Loucy (cell line): ENCODE data around the gene ABCA1.

ENCODE experiments used
- H2AFZ ChIP-seq: fragments of 200-600 bp; sonication (generic); 2 replicates; pipeline ENCODE4 v1.6.0; 2016; ENCODE audit warnings: antibody characterized with exemption, mild to moderate bottlenecking, low read length, moderate library complexity
- H3F3A ChIP-seq: fragments of 200-600 bp; 2 replicates; pipeline ENCODE4 v1.6.0; 2016; ENCODE audit warnings: antibody characterized with exemption, low read depth, mild to moderate bottlenecking
- H3K27me3 ChIP-seq: fragments of 200-600 bp; sonication (generic); 2 replicates; pipeline ENCODE4 v1.6.1; 2014; ENCODE audit warnings: low read length, mild to moderate bottlenecking; ENCODE audit not compliant: insufficient read depth, poor library complexity, severe bottlenecking
- H3K36me3 ChIP-seq: fragments of 200-600 bp; sonication (generic); 2 replicates; pipeline ENCODE4 v1.6.1; 2016; ENCODE audit warnings: low read length; ENCODE audit not compliant: insufficient read depth
- H3K4me1 ChIP-seq: fragments of 200-600 bp; sonication (generic); 2 replicates; pipeline ENCODE4 v1.5.1; 2014; ENCODE audit warnings: low read length, mild to moderate bottlenecking; ENCODE audit not compliant: insufficient read depth, poor library complexity, severe bottlenecking
- H3K4me2 ChIP-seq: fragments of 200-600 bp; sonication (generic); 2 replicates; pipeline ENCODE4 v1.6.0; 2014; ENCODE audit warnings: antibody characterized with exemption, low read length, low read depth, mild to moderate bottlenecking; ENCODE audit not compliant: poor library complexity, severe bottlenecking
- H3K4me3 ChIP-seq: fragments of 200-600 bp; sonication (generic); 2 replicates; pipeline ENCODE4 v1.5.1; 2014; ENCODE audit warnings: low read length, mild to moderate bottlenecking, mixed read lengths; ENCODE audit not compliant: poor library complexity, severe bottlenecking
- H3K79me2 ChIP-seq: fragments of 200-600 bp; sonication (generic); 2 replicates; pipeline ENCODE4 v1.6.1; 2014; ENCODE audit warnings: low read length; ENCODE audit not compliant: insufficient read depth
- H3K9ac ChIP-seq: fragments of 200-600 bp; sonication (generic); 2 replicates; pipeline ENCODE4 v1.6.0; 2014; ENCODE audit warnings: mild to moderate bottlenecking, low read depth, low read length, moderate library complexity; ENCODE audit not compliant: poor library complexity, severe bottlenecking
- H3K9me2 ChIP-seq: fragments of 200-600 bp; sonication (generic); replicated peaks from 2 replicates; pipeline ENCODE4 v1.6.1; 2016; ENCODE audit warnings: low read depth, low read length, mixed read lengths
- H3K9me3 ChIP-seq: fragments of 200-600 bp; sonication (generic); 2 replicates; pipeline ENCODE4 v1.6.1; 2014; ENCODE audit warnings: mild to moderate bottlenecking, antibody characterized with exemption, low read length, low read depth; ENCODE audit not compliant: insufficient read depth
- H4K20me1 ChIP-seq: fragments of 200-600 bp; sonication (generic); 2 replicates; pipeline ENCODE4 v1.6.0; 2014; ENCODE audit warnings: antibody characterized with exemption, low read length, mild to moderate bottlenecking; ENCODE audit not compliant: insufficient read depth, poor library complexity, severe bottlenecking
- EZH2phosphoT487 ChIP-seq: fragments of 200-600 bp; IDR thresholded peaks from 2 replicates; pipeline ENCODE4 v1.6.1; 2018; ENCODE audit warnings: antibody characterized with exemption, mild to moderate bottlenecking, moderate library complexity, borderline replicate concordance
- TF ChIP-seq, protein P1 (sequence below): fragments of 200-600 bp; sonication (generic); conservative IDR thresholded peaks from 2 replicates; pipeline ENCODE4 v1.5.1; 2014; ENCODE audit warnings: mild to moderate bottlenecking, antibody characterized with exemption, low read length

Gene ABCA1

DNA sequence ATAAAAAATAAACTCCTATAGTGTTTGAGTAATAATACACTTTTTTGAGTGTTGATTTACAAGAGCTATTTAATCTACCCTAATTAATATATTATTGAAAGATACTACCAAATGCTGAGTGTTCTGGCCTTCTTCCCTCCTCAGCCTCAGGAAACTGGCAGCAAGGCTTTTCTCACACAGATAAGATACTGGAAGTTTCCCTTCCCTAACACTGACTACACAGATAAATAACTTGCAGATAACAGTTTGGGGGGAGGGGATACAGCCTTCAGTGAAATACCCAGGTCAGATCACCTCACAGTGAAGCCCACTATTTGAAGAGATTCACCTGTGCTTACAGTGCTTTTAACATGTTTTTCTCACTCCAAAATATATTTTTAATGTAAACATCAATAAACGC, 182.1 kb downstream of the ABCA1 start:
- no peak for TF ChIP-seq EZH2phosphoT487
- TF ChIP-seq, protein P1, sequence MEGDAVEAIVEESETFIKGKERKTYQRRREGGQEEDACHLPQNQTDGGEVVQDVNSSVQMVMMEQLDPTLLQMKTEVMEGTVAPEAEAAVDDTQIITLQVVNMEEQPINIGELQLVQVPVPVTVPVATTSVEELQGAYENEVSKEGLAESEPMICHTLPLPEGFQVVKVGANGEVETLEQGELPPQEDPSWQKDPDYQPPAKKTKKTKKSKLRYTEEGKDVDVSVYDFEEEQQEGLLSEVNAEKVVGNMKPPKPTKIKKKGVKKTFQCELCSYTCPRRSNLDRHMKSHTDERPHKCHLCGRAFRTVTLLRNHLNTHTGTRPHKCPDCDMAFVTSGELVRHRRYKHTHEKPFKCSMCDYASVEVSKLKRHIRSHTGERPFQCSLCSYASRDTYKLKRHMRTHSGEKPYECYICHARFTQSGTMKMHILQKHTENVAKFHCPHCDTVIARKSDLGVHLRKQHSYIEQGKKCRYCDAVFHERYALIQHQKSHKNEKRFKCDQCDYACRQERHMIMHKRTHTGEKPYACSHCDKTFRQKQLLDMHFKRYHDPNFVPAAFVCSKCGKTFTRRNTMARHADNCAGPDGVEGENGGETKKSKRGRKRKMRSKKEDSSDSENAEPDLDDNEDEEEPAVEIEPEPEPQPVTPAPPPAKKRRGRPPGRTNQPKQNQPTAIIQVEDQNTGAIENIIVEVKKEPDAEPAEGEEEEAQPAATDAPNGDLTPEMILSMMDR = no peak
- H3K9ac ChIP-seq = peak overlapping the region; percentile 86
- H3K79me2 ChIP-seq = peaks cover 21% of the 10 kb centered on the region
- H3K36me3 ChIP-seq = no peaks in the 10 kb centered on the region
- H3K4me3 ChIP-seq = peak overlapping the region; percentile 84
- no peaks in the 10 kb centered on the region for H4K20me1 ChIP-seq
- no peaks in the 10 kb centered on the region for H3K27me3 ChIP-seq
- H3K9me2 ChIP-seq = no peaks in the 10 kb centered on the region
- H3K9me3 ChIP-seq = no peaks in the 10 kb centered on the region
- H2AFZ ChIP-seq = no peak overlapping the region
- H3F3A ChIP-seq = peaks cover 3% of the 10 kb centered on the region; the same call in 1 of the 2 replicates
- peak overlapping the region; percentile 93 for H3K4me2 ChIP-seq
- peaks cover 36% of the 10 kb centered on the region for H3K4me1 ChIP-seq

DNA sequence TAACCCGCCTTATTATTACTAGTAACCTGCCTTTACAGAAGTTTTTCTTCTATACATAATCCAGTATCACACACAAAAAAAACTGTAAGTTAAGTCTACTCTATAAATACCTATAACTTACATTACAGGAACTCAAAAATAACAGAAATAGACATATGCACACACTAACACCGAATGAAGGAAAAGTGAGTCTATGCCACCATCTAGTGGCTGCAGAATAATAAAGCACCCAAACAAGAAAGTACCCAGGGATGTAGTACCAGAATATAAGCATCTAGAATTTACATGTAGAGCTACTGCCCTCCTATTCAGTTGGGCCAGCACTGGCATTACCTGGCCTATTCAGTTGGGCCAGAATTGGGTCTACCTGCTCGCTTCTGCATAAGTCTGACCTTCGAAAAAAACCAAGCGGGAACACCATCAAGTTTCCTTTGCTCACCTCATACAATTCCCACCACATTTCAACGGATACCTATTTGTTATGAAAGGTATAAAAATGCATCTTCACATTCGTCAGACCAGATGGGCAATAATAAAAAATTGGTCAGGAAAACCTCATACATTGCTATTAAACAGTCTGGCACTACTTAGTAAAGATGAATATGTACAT, 184.5 kb downstream of the ABCA1 start:
- H3F3A ChIP-seq = peaks cover 3% of the 10 kb centered on the region; the same call in 1 of the 2 replicates
- peaks cover 14% of the 10 kb centered on the region for H3K4me1 ChIP-seq
- H3K9me2 ChIP-seq = no peaks in the 10 kb centered on the region
- H3K4me2 ChIP-seq = no peak overlapping the region
- no peak overlapping the region for H2AFZ ChIP-seq
- H3K4me3 ChIP-seq = no peak overlapping the region
- TF ChIP-seq, protein P1 = peak; percentile 86
- TF ChIP-seq EZH2phosphoT487 = no peak
- H3K9ac ChIP-seq = no peak overlapping the region
- H3K27me3 ChIP-seq = no peaks in the 10 kb centered on the region
- no peaks in the 10 kb centered on the region for H4K20me1 ChIP-seq
- H3K36me3 ChIP-seq = no peaks in the 10 kb centered on the region
- peaks cover 3% of the 10 kb centered on the region for H3K79me2 ChIP-seq
- H3K9me3 ChIP-seq = no peaks in the 10 kb centered on the region

DNA sequence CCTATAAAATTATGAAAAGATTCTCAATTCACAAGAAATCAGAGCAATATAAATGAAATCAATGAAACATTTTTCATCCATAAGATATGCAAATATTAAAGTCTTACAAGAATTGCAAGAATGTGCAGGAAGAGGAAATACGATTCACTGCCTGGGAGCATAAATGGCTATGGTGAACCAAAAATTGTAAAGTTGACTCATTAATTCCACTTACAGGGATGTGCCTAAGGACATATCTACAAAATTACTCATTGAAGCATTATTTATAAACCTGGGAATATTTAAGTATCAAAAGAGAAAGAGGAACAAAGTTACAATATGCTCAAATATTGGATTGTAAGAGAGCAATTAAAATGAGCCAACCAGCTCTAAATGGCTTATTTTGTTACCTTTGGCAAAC, 187.3 kb downstream of the ABCA1 start:
- Histone ChIP-seq H2AFZ (peak overlapping the region; percentile 29; the same call in 1 of the 2 replicates), H3K4me2 (no peak overlapping the region)

More for the DNA sequence above, 187.3 kb downstream of the ABCA1 start:
- H3F3A ChIP-seq = no peaks in the 10 kb centered on the region
- H3K9ac ChIP-seq = no peak overlapping the region
- H3K9me2 ChIP-seq = no peaks in the 10 kb centered on the region
- no peaks in the 10 kb centered on the region for H3K9me3 ChIP-seq
- H3K4me1 ChIP-seq = peaks cover 3% of the 10 kb centered on the region
- H3K36me3 ChIP-seq = no peaks in the 10 kb centered on the region
- no peak overlapping the region for H3K4me3 ChIP-seq
- no peaks in the 10 kb centered on the region for H3K27me3 ChIP-seq
- H4K20me1 ChIP-seq = no peaks in the 10 kb centered on the region
- TF ChIP-seq, protein P1 = no peak
- TF ChIP-seq EZH2phosphoT487 = no peak
- no peaks in the 10 kb centered on the region for H3K79me2 ChIP-seq
